Kidney (tissue), 22 donors: ENCODE measurements around the gene SYNDIG1. TPM values are rescaled to one million over a fixed set of nuclear protein-coding genes. Genes with fewer than 3 reads are reported as not detected.

Experiments
- DNase-seq, 5 donors: peaks; one replicate each; pipeline ENCODE4 v3.0.0-alpha.2; 2013 to 2020
- FAIRE-seq: peaks from 2 replicates; lab custom pipeline; 2012; peaks lifted over from hg19 to GRCh38; lab: Jason Lieb, UNC
- H3K27ac ChIP-seq, 2 donors: one replicate each; pipeline ENCODE4 v1.7.0; 2013; ENCODE audit warnings: low read depth in 2 of 2, low read length in 2 of 2, inconsistent platforms in 1 of 2
- H3K27me3 ChIP-seq: one replicate; pipeline ENCODE4 v1.7.1; 2013; ENCODE audit warnings: low read length, inconsistent platforms; ENCODE audit not compliant: control insufficient read depth, insufficient read depth
- H3K36me3 ChIP-seq, 3 donors: one replicate each; pipeline versions ENCODE4 v1.7.0 to v1.7.1; 2013; ENCODE audit warnings: low read length in 3 of 3, control low read depth in 1 of 3, inconsistent platforms in 1 of 3; ENCODE audit not compliant: insufficient read depth in 3 of 3, control insufficient read depth in 2 of 3
- H3K4me1 ChIP-seq, 3 donors: one replicate each; pipeline versions ENCODE4 v1.7.0 to v1.7.1; 2013; ENCODE audit warnings: low read length in 3 of 3, inconsistent platforms in 1 of 3, low read depth in 1 of 3; ENCODE audit not compliant: control insufficient read depth in 2 of 3, insufficient read depth in 2 of 3
- H3K4me3 ChIP-seq, 3 donors: one replicate each; pipeline versions ENCODE4 v1.7.0 to v1.8.1; 2013; ENCODE audit warnings: low read length in 3 of 3, control low read depth in 1 of 3, inconsistent platforms in 1 of 3
- H3K9ac ChIP-seq, 3 donors: one replicate each; pipeline versions ENCODE4 v1.7.0 to v1.7.1; 2013; ENCODE audit warnings: low read length in 3 of 3, control low read depth in 1 of 3, inconsistent platforms in 1 of 3
- H3K9me3 ChIP-seq, 3 donors: one replicate each; pipeline versions ENCODE4 v1.7.0 to v1.7.1; 2013; ENCODE audit warnings: low read length in 3 of 3, control low read depth in 1 of 3, inconsistent platforms in 1 of 3; ENCODE audit not compliant: control insufficient read depth in 2 of 3, insufficient read depth in 1 of 3
- intact Hi-C: fragments of 100-400 bp; cut with DNase I; formaldehyde crosslinking; loops from one replicate; pipeline ENCODE4 v1.11.1; 2022
- long read RNA-seq, 10 donors: library from polyadenylated mRNA in 1 of 10; unstranded in 1 of 10; transcript quantifications; one replicate each; pipeline ENCODE4 v2.0.0 and lab custom pipeline, GENCODE V29; 2021 to 2026
- polyA plus RNA-seq: library from polyadenylated mRNA; stranded (reverse); fragments of 350-450 nt; fragmentation: Illumina TruSeq; extraction: RNeasy Lipid Tissue Mini Kit (QIAGEN cat#74804); gene quantifications from one replicate; pipeline ENCODE4 v1.2.3, GENCODE V29; 2014; ENCODE audit warnings: low read depth, low replicate concordance; ENCODE audit not compliant: insufficient read depth
- total RNA-seq: library from RNA; stranded (reverse); fragmentation: NEBNext Ultra II Directional; extraction: Animal tissue kit (Norgen Biotek cat#: 25700); gene quantifications from one replicate; pipeline ENCODE4 v1.2.1, GENCODE V29; 2021
- TF ChIP-seq, protein P1 (sequence below): IDR thresholded peaks from 3 replicates; pipeline ENCODE4 v1.5.1; 2012; ENCODE audit warnings: mild to moderate bottlenecking, moderate library complexity, borderline replicate concordance; ENCODE audit not compliant: insufficient read depth; ENCODE audit errors: extremely low read depth
- donor health status: control.
- donor health status: control.
- donor health status: control.
- donor health status: control.
- donor health status: control.
- donor health status: DM: yes; HTN: yes; CAD: no.
- donor health status: Normal renal cell carcinoma (clear cell type).

SYNDIG1 gene
- 5.4 TPM for total RNA-seq
- polyA plus RNA-seq, result 8.2 TPM
- long read RNA-seq, donor 1, partial matches to known transcripts, result 9 of 9 reads
- long read RNA-seq, donor 1, other reads (novel, unspliced or antisense), result 0 of 9 reads
- long read RNA-seq, donor 2, partial matches to known transcripts, result 0 of 1 reads
- long read RNA-seq, donor 2, other reads (novel, unspliced or antisense), result 0 of 1 reads
- long read RNA-seq, donor 3, partial matches to known transcripts, result 0 of 1 reads
- long read RNA-seq, donor 3, other reads (novel, unspliced or antisense), result 0 of 1 reads
- long read RNA-seq, donor 4, result 0 reads
- long read RNA-seq, donor 5, result 0 reads
- long read RNA-seq, donor 6, partial matches to known transcripts, result 0 of 1 reads
- long read RNA-seq, donor 6, other reads (novel, unspliced or antisense), result 0 of 1 reads
- long read RNA-seq, donor 7, partial matches to known transcripts, result 4 of 13 reads
- long read RNA-seq, donor 7, other reads (novel, unspliced or antisense), result 5 of 13 reads
- long read RNA-seq, donor 8, partial matches to known transcripts, result 0 of 4 reads
- long read RNA-seq, donor 8, other reads (novel, unspliced or antisense), result 0 of 4 reads
- long read RNA-seq, donor 9, partial matches to known transcripts, result 0 of 1 reads
- long read RNA-seq, donor 9, other reads (novel, unspliced or antisense), result 0 of 1 reads
- long read RNA-seq, donor 10, result 0 reads

DNA sequence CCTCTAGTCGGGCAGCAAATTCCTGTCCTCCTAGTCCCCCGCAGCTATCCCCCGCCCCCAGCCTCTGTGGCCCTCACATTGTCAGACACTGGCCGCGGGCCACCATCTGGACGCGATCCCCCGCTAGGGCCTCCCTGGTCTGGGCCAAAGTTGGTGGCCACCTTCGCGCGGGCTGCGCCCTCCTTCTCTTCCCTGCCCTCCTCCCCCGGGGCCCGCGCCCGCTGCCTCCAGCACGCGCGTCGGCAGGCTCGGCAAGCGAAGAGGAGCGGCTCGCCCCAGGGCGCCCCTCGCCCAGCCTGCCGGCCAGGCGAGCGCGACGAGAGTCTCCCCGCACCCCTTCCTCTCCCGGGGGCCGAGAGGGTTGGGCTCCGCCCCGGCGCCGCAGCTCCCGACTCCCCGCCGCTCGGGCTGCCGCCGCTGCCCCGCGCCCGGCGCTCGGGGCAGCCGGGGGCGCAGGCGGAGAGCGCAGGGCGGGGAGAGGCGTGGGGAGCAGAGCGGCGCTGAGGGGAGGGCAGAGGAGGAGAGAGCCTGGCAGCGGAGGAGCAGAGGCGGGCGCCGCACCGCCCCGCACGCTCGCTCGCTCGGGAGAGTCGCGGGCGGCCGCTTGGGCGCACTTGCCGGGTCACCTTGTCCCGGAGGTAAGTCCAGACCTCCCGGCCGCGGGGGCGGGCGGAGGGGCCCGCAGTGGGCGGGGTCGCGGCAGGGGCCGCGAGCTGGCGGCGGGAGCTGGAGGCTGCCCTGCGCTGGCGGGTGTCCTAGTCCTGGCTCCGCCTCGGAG lies at the start of gene SYNDIG1:
TSS of gene SYNDIG1 (plus strand) at position 514 of the 778 bp plus-strand sequence. CDS start 73,469 bp downstream, outside the sequence.
- Histone ChIP-seq H3K27me3 (no peaks in the 10 kb centered on the region), H3K27ac (no peak within 1 kb of the TSS), H3K4me1 (peaks cover 0 to 3% (median 0%) of the 10 kb centered on the region in 3 donors), H3K4me3 (peak within 1 kb of the TSS; percentile 53 to 76 (median 57)), H3K36me3 (no peaks in the 10 kb centered on the region), H3K9me3 (no peaks in the 10 kb centered on the region), H3K9ac (peak within 1 kb of the TSS in 2 of 3 donors; percentile 19 to 46)
- DNase-seq (peak; percentile 62 to 84 (median 68)), FAIRE-seq (no peak)
- intact Hi-C loops, result no loop called here
- TF ChIP-seq, protein P1, sequence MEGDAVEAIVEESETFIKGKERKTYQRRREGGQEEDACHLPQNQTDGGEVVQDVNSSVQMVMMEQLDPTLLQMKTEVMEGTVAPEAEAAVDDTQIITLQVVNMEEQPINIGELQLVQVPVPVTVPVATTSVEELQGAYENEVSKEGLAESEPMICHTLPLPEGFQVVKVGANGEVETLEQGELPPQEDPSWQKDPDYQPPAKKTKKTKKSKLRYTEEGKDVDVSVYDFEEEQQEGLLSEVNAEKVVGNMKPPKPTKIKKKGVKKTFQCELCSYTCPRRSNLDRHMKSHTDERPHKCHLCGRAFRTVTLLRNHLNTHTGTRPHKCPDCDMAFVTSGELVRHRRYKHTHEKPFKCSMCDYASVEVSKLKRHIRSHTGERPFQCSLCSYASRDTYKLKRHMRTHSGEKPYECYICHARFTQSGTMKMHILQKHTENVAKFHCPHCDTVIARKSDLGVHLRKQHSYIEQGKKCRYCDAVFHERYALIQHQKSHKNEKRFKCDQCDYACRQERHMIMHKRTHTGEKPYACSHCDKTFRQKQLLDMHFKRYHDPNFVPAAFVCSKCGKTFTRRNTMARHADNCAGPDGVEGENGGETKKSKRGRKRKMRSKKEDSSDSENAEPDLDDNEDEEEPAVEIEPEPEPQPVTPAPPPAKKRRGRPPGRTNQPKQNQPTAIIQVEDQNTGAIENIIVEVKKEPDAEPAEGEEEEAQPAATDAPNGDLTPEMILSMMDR, result no peak

DNA sequence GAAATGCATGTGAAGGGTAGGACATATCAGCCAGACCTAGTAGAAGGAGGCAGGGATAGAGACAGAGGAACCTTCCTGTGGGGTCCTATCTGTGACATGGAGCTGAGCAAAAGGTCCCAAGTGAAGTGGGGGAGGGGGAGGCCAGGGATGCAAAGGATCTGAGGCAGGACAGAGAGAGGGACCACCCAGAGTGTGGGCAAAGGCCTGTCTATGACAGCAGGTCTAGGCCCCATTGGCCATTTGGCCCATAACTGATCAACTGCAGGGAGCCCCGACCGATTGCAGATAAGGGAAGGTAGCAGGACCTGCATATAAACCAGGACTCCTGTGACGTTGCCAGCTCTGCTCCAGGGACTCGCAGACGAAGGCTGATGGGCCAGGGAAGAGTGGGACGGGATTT lies 49.6 kb upstream of the SYNDIG1 start:
- Histone ChIP-seq H3K36me3 (no peaks in the 10 kb centered on the region), H3K9me3 (peaks cover 0 to 16% (median 0%) of the 10 kb centered on the region in 3 donors), H3K4me1 (no peaks in the 10 kb centered on the region), H3K27me3 (no peaks in the 10 kb centered on the region), H3K27ac (no peak overlapping the region), H3K4me3 (no peak overlapping the region), H3K9ac (no peak overlapping the region)
- FAIRE-seq (no peak), DNase-seq (no peak)
- intact Hi-C loops, result no loop called here
- TF ChIP-seq, protein P1, result no peak

DNA sequence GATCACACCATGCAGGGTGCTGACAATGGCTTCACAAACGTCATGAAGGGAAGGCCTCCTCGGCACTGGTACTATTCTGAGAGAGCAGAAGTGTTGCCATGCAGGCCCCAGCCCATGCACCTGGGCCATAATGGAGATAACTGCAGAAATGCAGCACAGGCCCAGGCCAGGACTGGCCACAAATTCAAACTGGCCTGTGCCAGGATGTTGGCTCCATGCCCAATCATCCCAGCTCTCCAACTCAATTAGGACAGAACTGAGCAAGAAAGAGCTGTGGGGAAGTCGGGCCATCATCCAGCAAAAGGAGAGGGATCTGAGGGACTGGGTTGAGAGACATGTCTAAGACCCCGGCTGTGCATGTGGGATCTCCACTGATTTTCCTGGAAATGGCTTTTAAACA lies 48.9 kb upstream of the SYNDIG1 start:
- Histone ChIP-seq H3K4me1 (no peaks in the 10 kb centered on the region), H3K9me3 (peaks cover 0 to 12% (median 0%) of the 10 kb centered on the region in 3 donors), H3K4me3 (no peak overlapping the region), H3K36me3 (no peaks in the 10 kb centered on the region), H3K27me3 (no peaks in the 10 kb centered on the region), H3K9ac (no peak overlapping the region), H3K27ac (no peak overlapping the region)
- DNase-seq (no peak), FAIRE-seq (no peak)
- intact Hi-C loops, result no loop called here
- TF ChIP-seq, protein P1, result no peak
